Lower lobe of right lung (tissue), 2 donors: ENCODE results near the gene BCDIN3D. TPM values are rescaled to one million over a fixed set of nuclear protein-coding genes. Genes with fewer than 3 reads are reported as not detected.
"Not testable (repeated sequence)": the region's sequence is repeated elsewhere in the genome, so short reads cannot be mapped to it uniquely, and the experiment has no call there.

ENCODE experiments used
- ATAC-seq, 2 donors: fragments of 200-7000 bp; cut with Tn5 transposase; one replicate each; pipeline ENCODE4 v1.9.1; 2020 to 2022; ENCODE audit warnings: mild to moderate bottlenecking in 2 of 2, moderate library complexity in 2 of 2
- DNase-seq: peaks from one replicate; pipeline ENCODE4 v3.0.0-alpha.2; 2020
- H3K27ac ChIP-seq: fragments of 200-600 bp; one replicate; pipeline ENCODE4 v1.8.0; 2022
- H3K27me3 ChIP-seq: fragments of 200-600 bp; one replicate; pipeline ENCODE4 v1.8.0; 2022; ENCODE audit warnings: low read depth
- H3K36me3 ChIP-seq: fragments of 200-600 bp; one replicate; pipeline ENCODE4 v1.8.0; 2022; ENCODE audit warnings: mild to moderate bottlenecking
- H3K4me1 ChIP-seq: fragments of 200-600 bp; one replicate; pipeline ENCODE4 v1.8.0; 2022
- H3K4me3 ChIP-seq: fragments of 200-600 bp; one replicate; pipeline ENCODE4 v1.8.0; 2022; ENCODE audit warnings: mild to moderate bottlenecking
- H3K9me3 ChIP-seq: fragments of 200-600 bp; one replicate; pipeline ENCODE4 v1.8.0; 2022
- CTCF ChIP-seq: fragments of 200-600 bp; IDR thresholded peaks from one replicate; pipeline ENCODE4 v1.8.0; 2022; ENCODE audit warnings: antibody characterized with exemption, mild to moderate bottlenecking
- intact Hi-C: fragments of 100-400 bp; cut with DNase I; formaldehyde crosslinking; loops from one replicate; pipeline ENCODE4 v1.11.0; 2022
- total RNA-seq: library from RNA; stranded (reverse); fragmentation: NEBNext Ultra II Directional; extraction: Animal tissue kit (Norgen Biotek cat#: 25700); gene quantifications from one replicate; pipeline ENCODE4 v1.2.1, GENCODE V29; 2021
- donor health status: DM: no; HTN: yes; CAD: no; lungs with severe emphysema.

Gene BCDIN3D
- total RNA-seq, 1 donor from 2014 or later: 5.1 TPM

- no peaks in the 10 kb centered on the region for H3K9me3 ChIP-seq
- ATAC-seq: no peak
- H3K27ac ChIP-seq: no peak overlapping the region
- no peak for DNase-seq
- no peak overlapping the region for H3K4me3 ChIP-seq
- H3K36me3 ChIP-seq: no peaks in the 10 kb centered on the region
- H3K4me1 ChIP-seq: peaks cover 23% of the 10 kb centered on the region
- no peaks in the 10 kb centered on the region for H3K27me3 ChIP-seq
- no peak for TF ChIP-seq CTCF
- intact Hi-C loops: no loop called here
Measured at GRCh38 chr12:49873361-49873934, 30.5 kb upstream of the BCDIN3D start.

GRCh38 chr12:49872781-49873181, 29.9 kb upstream of the BCDIN3D start:
- no peak for DNase-seq
- Histone ChIP-seq H3K4me3 (no peak overlapping the region), H3K27me3 (no peaks in the 10 kb centered on the region), H3K9me3 (no peaks in the 10 kb centered on the region), H3K36me3 (no peaks in the 10 kb centered on the region), H3K4me1 (peaks cover 30% of the 10 kb centered on the region), H3K27ac (no peak overlapping the region)
- intact Hi-C loops: no loop called here
- no peak for ATAC-seq
- TF ChIP-seq CTCF: no peak

GRCh38 chr12:49872381-49872780, 29.5 kb upstream of the BCDIN3D start:
- TF ChIP-seq CTCF: no peak
- no peak overlapping the region for H3K4me3 ChIP-seq
- H3K36me3 ChIP-seq: no peaks in the 10 kb centered on the region
- DNase-seq: no peak
- H3K9me3 ChIP-seq: no peaks in the 10 kb centered on the region
- H3K27ac ChIP-seq: no peak overlapping the region
- H3K4me1 ChIP-seq: peaks cover 34% of the 10 kb centered on the region
- intact Hi-C loops: no loop called here
- no peak for ATAC-seq
- H3K27me3 ChIP-seq: no peaks in the 10 kb centered on the region

- H3K36me3 ChIP-seq, H3K27ac ChIP-seq, intact Hi-C loops, H3K4me3 ChIP-seq, H3K27me3 ChIP-seq, H3K9me3 ChIP-seq, DNase-seq, ATAC-seq: not testable (repeated sequence)
- peaks cover 38% of the 10 kb centered on the region for H3K4me1 ChIP-seq
Measured at GRCh38 chr12:49871811-49872251, 28.9 kb upstream of the BCDIN3D start.

DNA sequence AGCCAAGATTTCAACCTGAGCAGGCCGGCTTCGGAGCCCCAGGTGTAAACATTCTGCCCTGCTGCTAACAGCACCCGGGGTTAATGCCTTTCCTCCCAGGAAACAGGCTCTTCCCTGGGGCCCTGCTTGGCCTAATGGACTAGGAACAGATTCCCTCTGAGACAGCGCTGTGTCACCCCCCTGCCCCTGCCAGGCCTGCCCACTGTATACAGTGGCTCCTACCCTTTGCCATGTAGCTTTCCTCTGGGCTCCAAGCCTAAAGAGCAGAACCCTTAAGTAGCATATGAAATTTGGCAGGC, 28.3 kb upstream of the BCDIN3D start:
- H3K4me1 ChIP-seq: peaks cover 38% of the 10 kb centered on the region
- no peaks in the 10 kb centered on the region for H3K9me3 ChIP-seq
- H3K36me3 ChIP-seq: no peaks in the 10 kb centered on the region
- ATAC-seq: no peak
- intact Hi-C loops: no loop called here
- TF ChIP-seq CTCF: no peak
- no peak overlapping the region for H3K27ac ChIP-seq
- H3K4me3 ChIP-seq: no peak overlapping the region
- H3K27me3 ChIP-seq: peaks cover 4% of the 10 kb centered on the region
- no peak for DNase-seq

DNA sequence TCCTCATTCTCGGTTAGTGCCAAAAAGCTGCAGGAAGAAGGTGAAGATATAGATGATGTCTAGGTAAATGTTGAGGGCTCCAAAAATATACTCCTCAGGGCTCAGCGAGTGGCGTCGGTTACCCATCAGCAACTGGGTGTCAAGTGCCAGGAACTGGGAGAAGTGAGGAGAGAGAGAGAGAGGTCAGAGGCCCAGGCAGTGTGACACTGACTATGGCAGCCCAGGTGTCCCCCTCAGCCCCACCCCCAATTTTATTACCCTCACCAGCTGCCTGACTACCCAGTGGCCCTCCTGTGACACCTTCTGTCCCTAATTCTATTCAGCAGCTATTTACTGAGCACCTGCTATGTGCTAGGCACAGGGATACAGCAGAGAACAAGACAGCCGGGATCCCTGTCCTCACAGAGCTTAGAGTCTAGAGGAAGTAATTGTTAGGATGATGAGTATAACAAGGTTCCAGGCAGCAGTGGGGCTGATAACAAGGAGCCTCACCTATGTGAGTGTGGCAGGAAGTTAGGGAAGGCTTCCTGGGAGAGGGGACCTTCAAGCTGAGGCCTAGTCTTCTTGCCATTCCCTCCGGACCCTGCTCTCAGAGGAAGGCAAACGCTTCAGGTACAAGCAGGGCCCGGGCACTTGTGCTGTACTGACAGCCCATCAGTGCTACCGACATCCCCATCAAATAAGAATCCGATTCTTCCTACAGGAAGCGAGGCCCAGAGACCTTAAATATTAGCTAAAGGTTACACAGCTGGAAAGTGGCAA, 27.8 kb upstream of the BCDIN3D start:
- no peak overlapping the region for H3K4me3 ChIP-seq
- DNase-seq: no peak
- intact Hi-C loops: no loop called here
- ATAC-seq: no peak
- no peaks in the 10 kb centered on the region for H3K9me3 ChIP-seq
- peaks cover 9% of the 10 kb centered on the region for H3K27me3 ChIP-seq
- H3K4me1 ChIP-seq: peaks cover 38% of the 10 kb centered on the region
- no peak overlapping the region for H3K27ac ChIP-seq
- H3K36me3 ChIP-seq: no peaks in the 10 kb centered on the region
- TF ChIP-seq CTCF: no peak
